HG03565 (cell line): ENCODE measurements around the gene ALCAM.
A peak's percentile ranks its signal among the peaks of the same experiment; 100 is the strongest.

Experiments used
- ATAC-seq: cut with Tn5 transposase; IDR thresholded peaks from one replicate; pipeline ENCODE4 v1.9.1; 2021; ENCODE audit warnings: mild to moderate bottlenecking, moderate library complexity; ENCODE audit not compliant: unreplicated experiment

Gene ALCAM

DNA sequence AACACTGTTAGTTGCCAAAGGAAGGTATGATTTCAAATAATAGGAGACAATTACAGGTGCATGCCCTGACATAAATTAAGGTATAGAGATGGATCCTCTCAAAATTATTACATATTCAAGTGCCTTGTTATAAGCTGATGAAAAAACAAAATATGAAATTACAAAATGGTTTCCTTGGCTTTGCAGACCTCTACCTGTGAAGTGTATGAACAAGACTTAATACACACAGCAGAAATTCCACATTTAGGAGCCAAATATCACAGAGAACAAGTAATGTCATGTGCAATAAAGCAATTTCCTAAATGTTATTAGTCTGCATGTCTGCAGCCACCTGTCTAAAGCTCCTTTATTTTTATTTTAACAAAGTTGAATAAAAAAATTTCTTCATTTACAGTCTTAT lies 151.5 kb downstream of the ALCAM start:
- ATAC-seq: no peak

DNA sequence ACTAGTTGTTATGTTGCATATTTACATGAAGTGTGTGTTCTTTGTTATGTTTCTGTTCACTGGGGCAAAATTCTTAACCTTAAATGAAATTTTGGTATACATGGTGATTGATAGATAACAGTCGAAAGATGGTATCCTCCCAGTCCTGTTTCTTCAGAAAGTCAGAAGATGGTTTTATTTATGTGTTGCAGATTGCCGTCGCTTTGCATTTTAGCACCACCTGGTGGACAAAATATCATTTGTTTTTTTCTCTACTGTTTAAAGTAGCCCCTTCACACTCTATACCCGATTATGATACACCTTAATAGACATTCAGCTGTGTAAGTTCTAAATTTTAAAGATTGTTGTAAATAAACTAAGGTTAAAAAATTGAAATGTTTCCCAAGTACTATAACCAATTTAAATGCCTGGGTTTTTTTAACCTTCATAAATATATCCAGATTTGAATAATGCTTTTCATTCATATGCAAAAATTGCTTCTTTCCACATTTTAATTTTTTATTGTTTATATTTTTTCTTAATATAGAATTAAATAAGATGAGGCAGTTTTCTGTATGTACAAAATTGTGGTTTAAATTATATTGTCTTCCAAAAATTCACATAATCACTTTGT lies 152.2 kb downstream of the ALCAM start:
- ATAC-seq: peak; percentile 95

DNA sequence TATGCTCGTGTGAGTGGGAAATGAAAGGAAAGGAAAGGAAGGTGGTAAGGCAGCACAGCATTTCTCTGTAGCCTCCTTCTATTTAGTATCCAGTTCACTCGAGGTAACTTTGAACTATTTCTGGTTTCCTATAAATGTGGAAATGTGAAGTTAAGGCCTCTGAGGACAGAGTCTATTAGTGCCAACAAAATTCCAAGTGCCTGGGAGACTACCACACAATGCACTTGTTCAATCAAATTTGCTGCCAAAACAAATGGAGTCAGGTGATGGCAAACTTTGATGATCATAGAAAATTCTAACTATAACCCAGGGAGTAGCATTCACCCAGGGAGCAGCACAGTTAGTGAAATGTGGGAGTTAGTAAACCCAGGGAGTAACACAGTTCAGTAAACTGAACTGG lies 155.1 kb downstream of the ALCAM start:
- no peak for ATAC-seq

DNA sequence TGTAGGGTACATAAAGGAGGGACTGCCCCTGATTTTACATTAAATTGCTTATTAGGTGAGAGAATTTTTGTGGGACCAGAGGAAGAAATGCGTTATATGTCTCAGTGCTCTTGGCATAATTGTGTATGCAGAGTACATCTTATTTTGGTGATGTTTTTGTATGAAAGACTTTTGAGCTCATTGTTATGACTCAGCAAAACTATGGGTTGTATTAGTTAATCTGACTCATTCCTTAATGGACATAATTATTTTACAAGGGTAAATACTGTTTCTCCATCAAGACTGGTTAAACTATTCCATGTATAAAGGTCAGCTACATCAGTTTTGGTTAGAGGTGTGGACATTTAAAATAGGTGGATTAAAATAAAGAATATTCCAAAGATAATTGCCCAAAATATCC lies 156.8 kb downstream of the ALCAM start:
- no peak for ATAC-seq

DNA sequence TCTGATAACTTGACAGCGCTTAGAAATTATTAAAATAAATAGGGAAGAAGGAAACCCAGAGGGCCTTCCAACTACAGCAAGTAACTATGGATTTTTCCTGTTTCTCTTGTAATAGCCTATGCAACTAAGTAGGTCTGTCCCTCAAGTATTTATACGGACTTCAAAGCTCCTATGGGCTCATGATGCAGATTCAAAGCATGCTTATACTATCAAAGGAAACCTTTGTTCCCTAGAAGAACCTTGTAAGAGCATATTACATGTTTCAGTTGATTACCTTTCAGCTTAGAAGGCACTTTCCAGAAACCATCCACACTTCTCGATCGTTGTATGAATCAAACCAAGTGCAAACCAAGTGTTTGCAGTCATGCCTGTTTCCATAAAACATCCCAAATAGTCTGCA lies 158.8 kb downstream of the ALCAM start:
- no peak for ATAC-seq

DNA sequence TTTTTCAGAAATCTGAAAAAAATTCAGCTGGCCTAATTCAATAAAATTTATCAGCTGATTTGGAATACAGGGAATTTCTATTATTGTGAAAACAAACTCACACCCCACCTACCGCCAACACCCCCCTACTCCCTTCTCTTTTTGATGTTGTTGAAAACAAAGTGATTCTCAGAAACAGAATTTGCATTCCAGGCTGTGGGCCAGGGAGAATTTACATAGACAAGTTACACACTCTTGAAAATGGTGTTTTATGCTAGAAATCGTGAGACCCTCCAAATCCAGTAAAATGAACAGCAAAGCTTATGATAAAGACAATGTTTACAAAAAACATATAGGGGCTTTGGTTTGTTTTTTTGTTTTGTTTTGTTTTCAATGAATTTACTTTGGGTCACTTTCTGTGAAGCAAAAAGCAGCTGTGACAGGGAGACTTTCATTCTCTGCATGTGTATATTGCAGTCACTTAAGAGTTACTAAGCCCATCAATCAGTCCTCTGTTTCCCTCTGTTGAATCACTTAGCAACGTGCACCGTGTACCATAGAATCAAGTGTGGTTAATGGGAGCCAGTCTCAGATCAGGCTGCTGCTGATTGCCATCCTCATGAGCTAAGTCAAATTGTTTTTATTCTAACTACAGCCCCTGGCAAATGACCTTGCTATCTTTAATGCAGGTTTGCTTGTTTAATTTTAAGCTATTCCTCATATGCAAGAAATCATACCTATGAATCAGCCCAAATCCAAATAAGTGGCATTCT lies 159.8 kb downstream of the ALCAM start:
- ATAC-seq: no peak

DNA sequence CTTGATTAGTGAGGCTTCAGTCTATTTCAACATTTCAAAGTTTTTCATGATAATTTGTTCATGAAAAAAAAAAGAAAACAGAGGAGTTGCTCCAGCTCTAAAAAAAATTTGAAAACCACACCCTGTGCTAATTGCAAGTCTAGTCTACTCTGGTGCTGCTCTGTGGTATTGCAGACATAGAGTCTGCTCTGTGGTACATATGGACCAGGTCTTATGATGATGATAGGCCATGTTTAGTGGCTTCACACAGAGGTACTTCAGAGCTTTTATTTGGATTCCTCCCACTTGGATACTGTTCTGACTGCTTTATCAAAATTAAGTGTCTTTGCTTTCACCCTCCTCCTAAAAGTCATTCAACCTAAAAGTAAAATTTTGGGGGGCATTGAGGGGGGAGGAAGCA lies 160.8 kb downstream of the ALCAM start:
- ATAC-seq: no peak

DNA sequence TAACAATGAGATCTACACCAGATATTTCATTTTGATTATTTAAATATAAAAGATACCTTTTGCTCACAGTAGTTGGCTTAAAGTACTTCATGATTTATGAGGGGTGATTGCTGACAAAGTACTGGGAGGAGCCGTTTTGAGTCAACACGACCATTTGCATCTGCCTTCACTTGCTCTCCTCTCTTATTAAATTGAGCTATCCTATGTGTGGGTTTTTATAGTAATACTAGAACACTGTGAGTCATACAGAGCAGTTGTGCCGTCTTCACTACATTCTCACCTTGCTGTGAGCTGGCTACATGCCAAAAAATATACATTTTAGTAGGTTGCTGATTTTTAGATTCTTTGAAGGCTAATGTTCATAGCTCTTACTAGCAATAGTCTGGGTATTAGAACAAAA lies 161.2 kb downstream of the ALCAM start:
- no peak for ATAC-seq

DNA sequence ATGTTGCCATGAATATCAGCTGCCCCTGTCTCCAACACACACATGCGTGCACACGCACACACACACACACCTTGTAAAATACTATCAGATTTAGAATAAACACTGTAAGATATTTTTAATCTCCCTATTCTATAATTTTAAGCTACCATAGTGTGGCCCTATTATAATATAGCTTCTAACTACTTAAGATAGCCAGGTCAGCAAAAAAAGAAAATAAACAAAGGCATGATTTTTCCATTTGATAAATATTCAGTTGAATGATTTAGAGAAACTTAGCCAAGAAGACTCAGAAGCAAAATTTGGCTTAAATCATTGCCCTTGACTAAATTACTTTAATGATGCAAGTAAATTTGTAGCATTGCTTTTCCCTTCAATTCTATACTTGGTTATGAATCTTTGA lies 162.2 kb downstream of the ALCAM start:
- no peak for ATAC-seq

DNA sequence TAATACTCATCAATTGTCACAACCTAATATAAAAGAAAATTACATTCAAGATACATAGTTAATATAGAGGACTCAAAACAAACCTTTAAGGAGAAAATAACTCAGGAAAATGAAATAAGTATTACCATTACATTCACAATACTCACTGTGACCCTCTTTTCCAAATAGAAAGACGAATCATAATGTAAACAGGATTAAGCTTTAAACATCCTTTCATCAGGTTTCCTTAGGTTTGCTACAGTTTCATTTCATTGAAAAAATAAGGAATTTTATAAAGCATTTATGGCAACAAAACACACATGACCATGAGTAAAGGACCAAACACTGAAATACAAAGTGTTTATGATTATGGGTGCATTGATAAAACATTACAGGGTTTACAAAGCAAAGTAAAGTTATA lies 162.7 kb downstream of the ALCAM start:
- no peak for ATAC-seq

DNA sequence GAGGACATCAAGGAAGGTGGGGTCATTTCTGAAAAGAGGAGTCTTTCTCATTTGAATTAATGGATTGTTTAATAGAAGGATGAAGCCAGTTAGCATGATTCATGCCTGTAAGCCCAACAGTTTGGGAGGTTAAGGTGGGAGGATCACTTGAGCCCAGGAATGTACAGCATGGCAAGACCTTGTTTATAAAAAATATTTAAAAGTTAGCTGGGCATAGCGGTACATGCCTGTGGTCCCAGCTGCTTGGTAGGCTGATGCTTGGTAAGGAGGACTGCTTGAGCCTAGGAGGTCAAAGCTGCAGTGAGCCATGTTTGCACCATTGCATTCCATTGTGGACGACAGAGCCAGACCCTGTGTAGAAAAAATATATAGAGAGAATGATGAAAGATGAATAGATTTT lies 165.5 kb downstream of the ALCAM start:
- ATAC-seq: no peak

DNA sequence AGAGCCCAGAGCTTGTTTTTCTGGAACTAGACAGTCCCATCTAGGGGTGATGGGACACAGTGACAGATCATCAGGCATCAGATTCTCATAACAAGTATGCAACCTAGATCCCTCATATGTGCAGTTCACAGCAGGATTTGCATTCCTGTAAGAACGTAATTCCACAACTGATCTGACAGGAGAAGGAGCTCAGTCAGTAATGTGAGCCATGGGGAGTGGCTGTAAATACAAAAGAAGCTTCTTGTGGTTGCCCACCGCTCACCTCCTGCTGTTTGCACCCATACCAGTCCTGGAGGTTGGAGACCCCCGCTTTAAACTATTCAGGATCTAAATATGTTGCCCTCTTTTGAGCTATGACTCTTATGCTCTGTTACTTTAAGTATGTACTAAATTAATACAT lies 167.3 kb downstream of the ALCAM start:
- ATAC-seq: no peak

DNA sequence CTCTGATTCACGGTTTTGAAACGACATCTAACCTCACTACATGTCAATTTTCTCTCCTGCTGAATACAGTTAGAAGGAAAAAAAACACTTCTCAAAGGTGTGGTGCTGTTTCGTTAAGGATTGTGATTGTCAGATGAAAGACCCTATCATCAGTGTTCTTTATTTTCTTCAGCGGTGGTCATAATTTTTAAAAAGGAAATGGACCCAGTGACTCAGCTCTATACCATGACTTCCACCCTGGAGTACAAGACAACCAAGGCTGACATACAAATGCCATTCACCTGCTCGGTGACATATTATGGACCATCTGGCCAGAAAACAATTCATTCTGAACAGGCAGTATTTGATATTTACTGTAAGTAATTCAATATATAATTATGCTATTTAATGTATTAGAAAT lies 167.8 kb downstream of the ALCAM start:
- ATAC-seq: no peak

DNA sequence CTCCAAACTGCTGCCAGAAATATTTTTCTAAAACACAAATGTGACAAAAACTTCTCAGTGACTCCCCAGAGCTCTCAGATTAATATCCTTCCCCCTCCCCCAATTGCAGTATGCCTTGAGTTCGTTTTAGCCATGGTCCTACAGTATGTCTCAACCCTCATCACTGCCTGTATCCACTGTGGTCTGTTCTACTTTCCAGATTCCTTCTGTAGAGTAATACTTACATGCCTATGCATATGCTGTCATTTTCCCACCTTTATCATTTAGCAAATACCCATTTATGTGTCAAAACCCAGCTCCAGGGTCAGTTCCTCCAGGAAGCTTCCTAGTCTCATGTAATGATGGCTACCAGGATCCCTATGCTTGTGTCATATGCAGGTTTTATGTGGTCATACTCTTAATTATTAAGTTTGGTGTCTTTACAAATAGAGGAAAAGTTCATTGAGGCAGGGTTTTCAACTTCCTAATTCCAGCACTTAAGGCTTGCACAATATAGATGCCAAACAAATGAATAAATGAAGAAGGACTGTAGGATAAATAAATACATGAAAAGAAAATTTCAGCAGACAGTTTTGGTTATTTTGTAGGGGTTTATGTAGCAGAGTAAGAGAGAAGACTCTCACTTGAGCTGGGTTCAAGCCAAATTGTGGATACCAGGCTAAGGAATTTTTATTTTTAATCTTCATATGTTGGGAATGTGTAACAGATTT lies 170.8 kb downstream of the ALCAM start:
- no peak for ATAC-seq

DNA sequence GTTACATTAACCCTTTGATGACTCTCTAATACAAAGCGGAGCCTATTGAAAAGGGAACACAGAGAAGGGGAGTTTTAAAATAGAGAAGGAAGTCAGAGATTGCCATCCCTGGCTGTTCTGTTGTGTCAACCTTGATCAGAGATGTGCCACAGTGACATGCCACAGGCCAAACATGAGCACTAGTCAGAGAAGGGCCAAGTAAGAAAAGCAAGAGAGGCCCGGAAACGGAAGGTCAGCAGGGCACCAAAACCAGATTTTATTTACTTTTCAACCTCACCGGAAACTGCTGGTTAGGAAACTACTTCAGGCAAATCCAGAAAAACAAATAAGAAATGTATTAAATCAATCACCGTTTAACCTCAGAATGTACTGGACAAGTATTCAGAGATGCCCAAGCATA lies 171.8 kb downstream of the ALCAM start:
- no peak for ATAC-seq

DNA sequence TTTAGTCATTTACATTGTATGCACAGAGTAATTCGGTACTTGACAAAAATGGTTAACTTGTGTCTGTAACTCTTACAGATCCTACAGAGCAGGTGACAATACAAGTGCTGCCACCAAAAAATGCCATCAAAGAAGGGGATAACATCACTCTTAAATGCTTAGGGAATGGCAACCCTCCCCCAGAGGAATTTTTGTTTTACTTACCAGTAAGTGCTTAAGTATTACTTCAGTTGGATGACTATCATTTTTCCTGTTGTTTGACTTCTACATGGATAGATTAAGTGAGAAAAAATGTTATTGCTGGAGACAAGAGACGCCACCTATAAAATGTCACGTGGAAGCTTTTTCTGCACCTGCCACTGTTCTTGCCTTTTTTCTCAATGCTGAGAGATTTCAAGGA lies 173.2 kb downstream of the ALCAM start:
- ATAC-seq: no peak

DNA sequence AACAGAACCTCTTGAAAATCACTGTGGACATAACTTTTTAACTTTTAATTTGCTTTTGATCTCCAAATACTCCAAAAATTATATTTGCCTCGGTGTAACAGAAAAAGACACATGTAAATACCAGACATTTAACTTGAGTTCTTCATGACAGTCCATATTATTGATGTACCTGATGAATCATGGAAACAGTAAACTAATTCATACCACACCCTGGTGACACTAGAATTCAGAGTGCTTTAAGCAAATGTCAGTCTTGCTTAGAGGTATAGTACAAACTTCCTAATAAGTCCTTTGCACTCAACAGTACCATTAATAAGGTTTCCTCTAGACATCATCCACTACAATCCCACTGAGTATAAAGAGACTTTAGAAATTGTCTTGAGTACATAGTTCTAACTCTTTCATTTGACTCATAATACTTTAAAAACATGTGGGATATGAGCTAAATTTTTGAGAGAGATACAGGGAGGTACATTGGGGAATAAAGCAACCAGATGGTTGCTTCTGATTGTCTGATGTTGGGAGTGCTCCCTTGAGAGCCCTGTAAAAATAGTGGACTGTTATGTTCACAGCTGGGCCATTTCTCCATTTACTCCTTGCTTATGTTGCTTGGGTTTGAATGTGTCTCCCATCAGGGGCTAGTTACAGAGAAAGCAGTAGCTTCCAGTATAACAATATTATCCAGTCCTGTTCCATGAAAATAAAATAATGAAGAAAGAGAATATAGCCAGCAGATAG lies 175.7 kb downstream of the ALCAM start:
- ATAC-seq: no peak

DNA sequence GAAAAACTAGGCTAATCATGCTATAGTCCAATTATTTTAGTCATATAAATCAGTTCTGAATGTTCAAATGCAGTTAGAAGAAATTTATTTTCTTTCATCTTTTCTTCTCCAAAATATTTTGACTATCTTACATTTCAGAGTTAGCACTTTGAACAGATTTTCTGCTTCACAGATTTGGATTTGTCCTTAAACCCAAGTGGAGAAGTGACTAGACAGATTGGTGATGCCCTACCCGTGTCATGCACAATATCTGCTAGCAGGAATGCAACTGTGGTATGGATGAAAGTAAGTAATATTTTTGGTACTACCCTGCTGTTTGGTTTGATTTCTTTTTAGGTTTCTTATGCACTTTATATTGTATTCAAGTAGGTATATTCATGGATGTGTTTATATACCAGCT lies 178.3 kb downstream of the ALCAM start:
- ATAC-seq: no peak

DNA sequence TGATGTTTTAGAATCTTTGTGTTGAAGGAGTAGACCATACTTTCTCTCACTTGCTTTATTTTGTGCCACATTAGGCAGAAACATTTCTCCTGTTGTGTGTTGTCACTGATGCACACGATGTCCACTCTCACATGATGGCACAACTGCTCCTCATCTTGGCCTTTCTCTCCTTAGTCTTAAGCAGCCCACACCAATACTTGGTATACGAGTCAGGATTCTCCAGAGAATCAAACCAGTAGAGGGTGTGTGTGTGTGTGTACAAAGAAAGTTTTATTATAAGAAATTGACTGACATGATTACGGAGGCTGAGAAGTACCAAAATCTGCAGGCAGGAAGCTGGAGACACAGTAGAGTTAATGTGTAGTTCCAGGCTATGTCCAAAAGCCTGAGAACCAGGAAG lies 187.1 kb downstream of the ALCAM start:
- no peak for ATAC-seq

DNA sequence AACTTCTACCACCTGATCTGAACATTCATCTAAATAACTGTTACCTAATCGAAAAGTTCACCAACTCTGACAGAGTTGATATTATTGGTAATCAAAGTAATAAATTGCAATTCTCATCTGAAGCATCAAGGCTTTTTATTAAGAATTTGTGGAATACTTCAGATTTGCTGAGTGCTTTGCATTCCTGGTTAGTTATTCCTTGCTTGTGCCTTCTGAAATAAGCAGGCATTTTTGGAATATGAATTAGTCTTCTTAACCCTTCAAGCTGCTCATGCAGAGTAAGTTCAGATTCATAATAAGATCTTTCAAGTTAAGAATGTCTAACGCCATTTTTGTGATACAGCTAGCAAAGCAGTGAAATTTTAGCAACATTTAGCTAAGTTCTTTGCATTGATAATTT lies 188.5 kb downstream of the ALCAM start:
- no peak for ATAC-seq

DNA sequence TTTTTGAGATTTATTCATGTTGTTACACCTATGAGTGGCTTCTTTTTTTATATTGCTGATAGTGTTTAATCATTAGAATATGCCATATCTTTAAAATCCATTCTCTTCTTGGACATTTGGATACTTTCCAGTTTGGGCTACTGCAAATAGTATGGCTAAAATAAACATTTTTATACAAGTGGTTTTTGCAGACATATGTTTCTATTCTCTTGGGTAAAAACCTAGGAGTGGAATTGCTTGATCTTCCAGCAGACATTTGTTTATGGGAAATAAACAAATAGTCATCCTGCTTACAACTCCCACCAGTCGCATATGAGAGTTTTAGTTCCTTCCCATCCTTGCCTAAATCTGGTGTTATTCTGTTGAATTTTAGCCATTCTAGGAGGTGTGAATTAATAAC lies 193.1 kb downstream of the ALCAM start:
- ATAC-seq: no peak

DNA sequence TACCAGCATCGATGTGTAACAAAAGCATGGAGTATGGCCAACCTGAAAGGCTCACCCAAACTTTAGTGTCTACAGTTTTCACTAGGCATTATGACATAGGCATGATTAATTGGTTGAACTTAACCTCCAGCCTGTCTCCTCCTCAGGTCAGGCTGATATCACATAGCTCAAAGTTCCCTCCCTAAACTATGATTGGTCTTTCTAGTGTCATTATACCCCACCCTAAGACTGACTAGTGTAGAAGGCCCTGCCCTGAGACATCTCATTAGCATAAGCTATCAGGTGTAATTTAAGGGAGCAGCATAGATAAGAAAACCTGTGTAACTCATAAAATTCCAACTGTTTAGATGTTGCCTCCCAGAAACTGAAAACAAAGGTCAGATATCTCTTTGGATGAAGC lies 195.2 kb downstream of the ALCAM start:
- ATAC-seq: no peak
